ENCODE measurements around the gene CRCP.

- TF ChIP-seq CTCF (IDR thresholded peaks at IDR 0.05 in 8 of 11, conservative IDR thresholded peaks at IDR 0.05 in 3 of 11), result no peak
- no peak for TF ChIP-seq POLR2A (IDR thresholded peaks at IDR 0.05)
Measured at GRCh38 chr7:66088861-66089838, 25.5 kb upstream of the CRCP start.

Data from spleen (tissue), 7 donors.